Osteoblast (primary cell): ENCODE measurements around the gene ZNF791. TPM values are rescaled to one million over a fixed set of nuclear protein-coding genes. Genes with fewer than 3 reads are reported as not detected.

ENCODE experiments used
- DNase-seq: peaks from one replicate; pipeline ENCODE4 v3.0.0; 2011; ENCODE audit warnings: low spot score, mixed read lengths; ENCODE audit not compliant: insufficient read length; ENCODE audit errors: missing footprints
- H2AFZ ChIP-seq: 2 replicates; pipeline ENCODE4 v1.6.0; 2011; ENCODE audit warnings: mild to moderate bottlenecking, low read length
- H3K27ac ChIP-seq: 2 replicates; pipeline ENCODE4 v1.5.1; 2011; ENCODE audit warnings: mild to moderate bottlenecking, low read depth, low read length, moderate library complexity
- H3K27me3 ChIP-seq: 2 replicates; pipeline ENCODE4 v1.6.0; 2012; ENCODE audit warnings: mild to moderate bottlenecking, control low read depth, inconsistent platforms, low read length, moderate library complexity; ENCODE audit not compliant: insufficient read depth
- H3K36me3 ChIP-seq: 2 replicates; pipeline ENCODE4 v1.5.1; 2011; ENCODE audit warnings: mild to moderate bottlenecking, low read length, control low read depth, moderate library complexity; ENCODE audit not compliant: insufficient read depth
- H3K4me1 ChIP-seq: 2 replicates; pipeline ENCODE4 v1.5.1; 2011; ENCODE audit warnings: mild to moderate bottlenecking, low read length, control low read depth, moderate library complexity; ENCODE audit not compliant: insufficient read depth
- H3K4me2 ChIP-seq: 2 replicates; pipeline ENCODE4 v1.6.0; 2011; ENCODE audit warnings: mild to moderate bottlenecking, low read length; ENCODE audit not compliant: insufficient read depth
- H3K4me3 ChIP-seq: fragments of 200-600 bp; sonication (generic); 3 replicates; pipeline ENCODE4 v1.5.1; 2012; ENCODE audit warnings: mild to moderate bottlenecking, low read length, inconsistent platforms; ENCODE audit not compliant: insufficient read depth
- H3K79me2 ChIP-seq: 2 replicates; pipeline ENCODE4 v1.6.0; 2012; ENCODE audit warnings: mild to moderate bottlenecking, low read length, control low read depth, inconsistent platforms; ENCODE audit not compliant: insufficient read depth
- H3K9me3 ChIP-seq: 2 replicates; pipeline ENCODE4 v1.5.1; 2011; ENCODE audit warnings: low read depth, low read length, control low read depth
- H4K20me1 ChIP-seq: 2 replicates; pipeline ENCODE4 v1.6.0; 2012; ENCODE audit warnings: mild to moderate bottlenecking, low read length, control low read depth; ENCODE audit not compliant: insufficient read depth
- total RNA-seq: library from RNA; depleted of rRNA; stranded (reverse); fragments of >200 nt; gene quantifications from 2 replicates; pipeline ENCODE4 v1.2.3, GENCODE V29; 2012
- TF ChIP-seq, protein P1 (sequence below): IDR thresholded peaks from 2 replicates; pipeline ENCODE4 v1.5.1; 2011; ENCODE audit warnings: mild to moderate bottlenecking, low read depth, low read length, moderate library complexity; ENCODE audit errors: extremely low read depth

The ZNF791 gene
- total RNA-seq, 1 donor = 16.6 TPM

DNA sequence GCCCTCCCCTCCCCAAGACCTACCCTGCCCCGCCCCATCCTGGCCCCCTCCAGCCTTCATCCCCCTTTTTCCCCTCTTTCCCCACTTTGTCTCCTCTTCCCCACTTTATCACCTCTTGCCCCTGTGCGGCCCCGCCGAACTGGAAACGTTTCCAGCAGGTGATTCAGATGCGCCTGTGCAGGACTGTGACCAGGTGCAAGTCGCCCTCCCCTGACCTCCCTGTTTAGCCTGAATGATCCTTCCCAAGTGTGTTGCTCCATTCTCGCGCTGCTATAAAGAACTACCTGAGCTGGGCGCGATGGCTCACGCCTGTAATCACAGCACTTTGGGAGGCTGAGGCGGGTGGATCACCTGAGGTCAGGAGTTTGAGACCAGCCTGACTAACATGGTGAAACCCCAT, 25.9 kb downstream of the ZNF791 start:
- Histone ChIP-seq H3K79me2 (no peaks in the 10 kb centered on the region), H3K4me2 (no peak overlapping the region), H3K36me3 (no peaks in the 10 kb centered on the region), H3K4me1 (no peaks in the 10 kb centered on the region), H2AFZ (no peak overlapping the region), H3K4me3 (no peak overlapping the region), H4K20me1 (no peaks in the 10 kb centered on the region), H3K9me3 (peaks cover 2% of the 10 kb centered on the region), H3K27me3 (no peaks in the 10 kb centered on the region), H3K27ac (no peak overlapping the region)
- DNase-seq = peak; percentile 31
- TF ChIP-seq, protein P1, sequence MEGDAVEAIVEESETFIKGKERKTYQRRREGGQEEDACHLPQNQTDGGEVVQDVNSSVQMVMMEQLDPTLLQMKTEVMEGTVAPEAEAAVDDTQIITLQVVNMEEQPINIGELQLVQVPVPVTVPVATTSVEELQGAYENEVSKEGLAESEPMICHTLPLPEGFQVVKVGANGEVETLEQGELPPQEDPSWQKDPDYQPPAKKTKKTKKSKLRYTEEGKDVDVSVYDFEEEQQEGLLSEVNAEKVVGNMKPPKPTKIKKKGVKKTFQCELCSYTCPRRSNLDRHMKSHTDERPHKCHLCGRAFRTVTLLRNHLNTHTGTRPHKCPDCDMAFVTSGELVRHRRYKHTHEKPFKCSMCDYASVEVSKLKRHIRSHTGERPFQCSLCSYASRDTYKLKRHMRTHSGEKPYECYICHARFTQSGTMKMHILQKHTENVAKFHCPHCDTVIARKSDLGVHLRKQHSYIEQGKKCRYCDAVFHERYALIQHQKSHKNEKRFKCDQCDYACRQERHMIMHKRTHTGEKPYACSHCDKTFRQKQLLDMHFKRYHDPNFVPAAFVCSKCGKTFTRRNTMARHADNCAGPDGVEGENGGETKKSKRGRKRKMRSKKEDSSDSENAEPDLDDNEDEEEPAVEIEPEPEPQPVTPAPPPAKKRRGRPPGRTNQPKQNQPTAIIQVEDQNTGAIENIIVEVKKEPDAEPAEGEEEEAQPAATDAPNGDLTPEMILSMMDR = no peak

DNA sequence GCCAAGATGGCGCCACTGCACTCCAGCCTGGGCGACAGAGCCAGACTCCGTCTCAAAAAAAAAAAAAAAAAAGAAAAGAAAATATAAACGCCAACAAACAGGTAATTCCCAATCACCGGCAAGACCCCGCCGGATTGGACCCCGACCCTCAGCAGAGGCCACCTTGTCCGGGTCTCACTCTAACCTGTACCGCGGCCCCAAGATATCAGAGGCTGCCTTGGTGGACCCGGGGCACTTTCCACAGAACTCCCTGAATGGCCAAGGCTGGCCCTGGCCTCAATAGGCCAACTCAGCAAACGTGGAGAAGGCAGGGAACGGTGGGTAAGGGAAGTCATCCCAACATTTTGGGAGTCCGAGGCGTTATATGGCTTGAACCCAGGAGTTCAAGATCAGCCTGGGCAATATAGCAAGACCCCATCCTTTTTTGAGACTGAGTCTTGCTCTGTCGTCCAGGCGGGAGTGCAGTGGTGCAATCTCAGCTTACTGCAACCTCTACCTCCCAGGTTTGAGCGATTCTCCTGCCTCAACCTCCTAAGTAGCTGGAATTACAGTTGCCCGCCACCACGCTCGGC, 28.0 kb downstream of the ZNF791 start:
- Histone ChIP-seq H3K27me3 (no peaks in the 10 kb centered on the region), H2AFZ (no peak overlapping the region), H3K79me2 (no peaks in the 10 kb centered on the region), H4K20me1 (no peaks in the 10 kb centered on the region), H3K36me3 (no peaks in the 10 kb centered on the region), H3K4me1 (no peaks in the 10 kb centered on the region), H3K9me3 (no peaks in the 10 kb centered on the region), H3K4me3 (no peak overlapping the region), H3K27ac (no peak overlapping the region), H3K4me2 (no peak overlapping the region)
- DNase-seq = peak; percentile 23
- TF ChIP-seq, protein P1 = no peak

DNA sequence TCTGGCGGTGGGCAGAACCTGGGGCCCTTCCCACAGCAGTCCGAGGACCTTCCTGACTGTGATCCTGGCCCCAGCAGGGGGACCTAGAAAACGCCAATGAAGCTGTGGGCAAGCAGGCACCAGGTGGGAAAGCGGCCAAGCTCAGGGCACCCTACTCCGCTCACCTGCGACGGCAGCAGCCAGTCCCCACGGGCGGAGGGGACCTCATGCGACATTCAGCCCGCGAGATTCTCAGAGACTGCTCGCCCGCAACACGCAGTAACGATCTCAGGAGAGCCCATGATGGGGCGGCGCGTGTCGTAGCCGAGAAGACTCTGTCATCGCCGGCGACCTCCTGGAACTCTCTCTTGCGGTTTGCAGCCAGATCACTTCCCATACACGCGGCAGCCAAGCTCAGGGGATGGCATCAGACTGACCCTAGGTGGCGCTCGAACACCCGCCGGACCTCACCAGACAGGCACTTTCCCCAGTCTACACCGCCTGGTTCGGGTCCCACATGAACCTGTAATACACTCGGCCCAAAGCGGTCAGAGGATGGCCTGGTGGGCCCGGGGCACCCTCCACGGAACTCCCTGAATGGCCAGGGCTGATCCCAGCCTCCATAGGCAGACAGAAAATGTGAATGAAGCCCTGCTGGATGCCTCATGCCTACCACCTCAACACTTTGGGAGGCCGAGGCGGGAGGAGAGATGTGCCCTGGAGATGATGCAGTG, 29.3 kb downstream of the ZNF791 start:
- Histone ChIP-seq H3K9me3 (no peaks in the 10 kb centered on the region), H3K4me1 (no peaks in the 10 kb centered on the region), H3K79me2 (no peaks in the 10 kb centered on the region), H3K36me3 (no peaks in the 10 kb centered on the region), H3K27ac (peak overlapping the region; percentile 23), H3K27me3 (no peaks in the 10 kb centered on the region), H4K20me1 (no peaks in the 10 kb centered on the region), H2AFZ (peak overlapping the region; percentile 85), H3K4me3 (peak overlapping the region; percentile 45), H3K4me2 (peak overlapping the region; percentile 80)
- DNase-seq = peak; percentile 98
- TF ChIP-seq, protein P1 = peak; percentile 76

DNA sequence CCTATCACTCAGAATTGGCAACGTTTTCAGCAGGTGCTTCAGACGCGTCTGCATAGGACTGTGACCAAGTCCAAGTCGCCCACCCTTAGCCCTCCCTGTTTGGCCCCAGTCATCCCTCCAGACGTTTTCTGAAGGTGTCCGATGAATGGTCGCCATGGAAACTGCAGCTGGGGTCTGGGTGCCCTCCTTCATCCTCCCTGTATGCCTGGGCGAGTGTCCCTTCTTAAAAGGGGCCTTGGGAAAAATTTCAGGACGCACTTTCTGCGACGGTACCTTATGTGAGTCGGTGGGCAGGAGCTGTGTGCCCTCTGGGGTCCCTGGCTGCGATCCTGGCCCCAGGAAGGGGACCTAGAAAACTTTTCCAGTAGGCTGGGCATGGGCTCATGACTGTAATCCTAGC, 30.7 kb downstream of the ZNF791 start:
- no peaks in the 10 kb centered on the region for H3K4me1 ChIP-seq
- TF ChIP-seq, protein P1 = no peak

More for the DNA sequence above, 30.7 kb downstream of the ZNF791 start:
- Histone ChIP-seq H3K36me3 (no peaks in the 10 kb centered on the region), H3K79me2 (no peaks in the 10 kb centered on the region), H3K27ac (no peak overlapping the region), H2AFZ (no peak overlapping the region), H3K9me3 (no peaks in the 10 kb centered on the region), H3K4me3 (no peak overlapping the region), H3K27me3 (no peaks in the 10 kb centered on the region), H3K4me2 (no peak overlapping the region), H4K20me1 (no peaks in the 10 kb centered on the region)
- DNase-seq = no peak
